Spleen (tissue), 11 donors: ENCODE data around the gene SHANK3. TPM values are rescaled to one million over a fixed set of nuclear protein-coding genes. Genes with fewer than 3 reads are reported as not detected.

Experiments
- DNase-seq: peaks from one replicate; pipeline ENCODE4 v3.0.0-alpha.2; 2020
- H3K27ac ChIP-seq, 8 donors: fragments of 200-600 bp; sonication (generic) in 7 of 8; 1 replicate in 4 of 8; 2 replicates in 4 of 8; pipeline versions ENCODE4 v1.5.0 to v1.8.0; 2016 to 2021; ENCODE audit warnings: inconsistent platforms in 4 of 8, mild to moderate bottlenecking in 4 of 8, moderate library complexity in 1 of 8
- H3K27me3 ChIP-seq, 7 donors: fragments of 200-600 bp; sonication (generic) in 6 of 7; replicated peaks in 1 of 7; 1 replicate in 4 of 7; 2 replicates in 3 of 7; pipeline versions ENCODE4 v1.5.0 to v1.8.0; 2016 to 2021; ENCODE audit warnings: inconsistent platforms in 3 of 7, mild to moderate bottlenecking in 1 of 7
- H3K36me3 ChIP-seq, 6 donors: fragments of 200-600 bp; sonication (generic) in 5 of 6; 1 replicate in 4 of 6; 2 replicates in 2 of 6; pipeline versions ENCODE4 v1.5.0 to v1.8.0; 2016 to 2021; ENCODE audit warnings: inconsistent platforms in 2 of 6
- H3K4me1 ChIP-seq, 6 donors: fragments of 200-600 bp; sonication (generic) in 5 of 6; 1 replicate in 3 of 6; 2 replicates in 3 of 6; pipeline versions ENCODE4 v1.5.0 to v1.8.0; 2016 to 2021; ENCODE audit warnings: inconsistent platforms in 3 of 6
- H3K4me3 ChIP-seq, 8 donors: fragments of 200-600 bp; sonication (generic) in 7 of 8; 1 replicate in 4 of 8; 2 replicates in 4 of 8; pipeline versions ENCODE4 v1.5.0 to v1.8.0; 2016 to 2021; ENCODE audit warnings: inconsistent platforms in 4 of 8, mild to moderate bottlenecking in 4 of 8, moderate library complexity in 2 of 8
- H3K9me3 ChIP-seq, 8 donors: fragments of 200-600 bp; sonication (generic) in 7 of 8; 1 replicate in 4 of 8; 2 replicates in 4 of 8; pipeline versions ENCODE4 v1.5.0 to v1.8.0; 2016 to 2021; ENCODE audit warnings: inconsistent platforms in 4 of 8
- POLR2A ChIP-seq, 3 donors: fragments of 450-650 bp; IDR thresholded peaks; one replicate each; pipeline ENCODE4 v1.5.1; 2017; ENCODE audit warnings: antibody characterized with exemption in 3 of 3, mild to moderate bottlenecking in 1 of 3
- POLR2AphosphoS5 ChIP-seq, 3 donors: sonication (generic); formaldehyde crosslinking; IDR thresholded peaks; one replicate each; pipeline ENCODE4 v1.5.1; 2017; ENCODE audit warnings: antibody characterized with exemption in 3 of 3
- WGBS, 5 donors: extraction: QIAGEN DNeasy Blood & Tissue Kit in 3 of 5; methylation state at CpG; one replicate each; pipeline versions ENCODE4 v1.1.5 to v1.1.7; 2013 to 2018; 5-methylcytosine and 5-hydroxymethylcytosine counted together
- intact Hi-C: fragments of 100-400 bp; cut with DNase I; formaldehyde crosslinking; loops from one replicate; pipeline ENCODE4 v1.15.0; 2023; ENCODE audit warnings: low total_unique reads
- polyA plus RNA-seq, 3 donors: library from polyadenylated mRNA; stranded (reverse); fragments of 200-250 nt; gene quantifications; one replicate each; pipeline ENCODE4 v1.2.1, GENCODE V29; 2013
- total RNA-seq, 7 donors: library from RNA; depleted of rRNA in 3 of 7; stranded (reverse); fragments of >200 nt in 3 of 7; fragmentation: NEBNext Ultra II Directional in 4 of 7; extraction: Animal tissue kit (Norgen Biotek cat#: 25700) in 4 of 7; gene quantifications; one replicate each; pipeline versions ENCODE4 v1.1.0 to v1.2.1, GENCODE V29; 2016 to 2021
- TF ChIP-seq, protein P1 (sequence below), 11 experiments: fragments of 200-600 bp in 7 of 11; fragments of 450-650 bp in 4 of 11; sonication (generic) in 4 of 11; IDR thresholded peaks in 8 of 11; conservative IDR thresholded peaks in 3 of 11; 1 replicate in 7 of 11; 2 replicates in 4 of 11; pipeline versions ENCODE4 v1.4.0 to v1.8.0; 2016 to 2021; ENCODE audit warnings: antibody characterized with exemption in 11 of 11, inconsistent platforms in 4 of 11, mild to moderate bottlenecking in 1 of 11
- donor health status: healthy with polysubstance abuse.
- donor health status: DM: no; HTN: no; CAD: no; lungs with moderate emphysema.
- donor health status: DM: no; HTN: no; CAD: no.
- donor health status: Bipolar disorder and iron deficiency.
- donor health status: healthy.
- donor health status: DM: no; HTN: no; CAD: no.
- donor health status: DM: yes; HTN: yes; CAD: no.

The SHANK3 gene
- total and polyA plus RNA-seq, 10 donors = 9.9 to 264 (median 86.3) TPM

DNA sequence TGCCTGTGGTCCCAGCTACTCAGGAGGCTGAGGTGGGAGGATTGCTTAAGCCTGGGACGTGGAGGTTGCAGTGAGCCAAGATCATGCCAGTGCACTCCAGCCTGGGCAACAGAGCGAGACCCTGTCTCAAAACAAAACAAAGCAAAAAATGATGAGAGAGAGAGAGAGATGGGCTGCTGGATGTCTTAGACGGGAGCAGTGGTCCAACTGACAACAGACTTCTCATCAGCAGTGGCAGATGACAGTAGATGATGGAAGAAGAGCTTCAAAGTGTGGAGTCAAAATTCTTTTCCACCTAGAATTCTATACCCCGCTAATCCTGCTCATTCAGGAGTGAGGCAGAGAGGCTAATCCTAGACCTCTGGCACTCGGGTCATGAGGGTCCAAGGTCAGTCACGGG, 36.4 kb downstream of the SHANK3 start:
- Histone ChIP-seq H3K36me3 (peaks cover 0 to 62% (median under 1%) of the 10 kb centered on the region in 6 donors), H3K27me3 (peaks cover 0 to 5% (median 0%) of the 10 kb centered on the region in 7 donors), H3K9me3 (no peaks in the 10 kb centered on the region), H3K4me3 (no peak overlapping the region), H3K27ac (peak overlapping the region in 1 of 8 donors; percentile 46), H3K4me1 (peaks cover 0 to 81% (median 41%) of the 10 kb centered on the region in 6 donors)
- intact Hi-C loops = no loop called here
- DNase-seq = no peak
- 73 to 91% (median 78%) methylated on average over 5 to 6 of the region's 6 CpGs for WGBS, 5 donors
- TF ChIP-seq POLR2AphosphoS5 (IDR thresholded peaks at IDR 0.05) (peak in 1 of 3 donors; percentile 25), POLR2A (IDR thresholded peaks at IDR 0.05) (no peak)
- TF ChIP-seq, protein P1, sequence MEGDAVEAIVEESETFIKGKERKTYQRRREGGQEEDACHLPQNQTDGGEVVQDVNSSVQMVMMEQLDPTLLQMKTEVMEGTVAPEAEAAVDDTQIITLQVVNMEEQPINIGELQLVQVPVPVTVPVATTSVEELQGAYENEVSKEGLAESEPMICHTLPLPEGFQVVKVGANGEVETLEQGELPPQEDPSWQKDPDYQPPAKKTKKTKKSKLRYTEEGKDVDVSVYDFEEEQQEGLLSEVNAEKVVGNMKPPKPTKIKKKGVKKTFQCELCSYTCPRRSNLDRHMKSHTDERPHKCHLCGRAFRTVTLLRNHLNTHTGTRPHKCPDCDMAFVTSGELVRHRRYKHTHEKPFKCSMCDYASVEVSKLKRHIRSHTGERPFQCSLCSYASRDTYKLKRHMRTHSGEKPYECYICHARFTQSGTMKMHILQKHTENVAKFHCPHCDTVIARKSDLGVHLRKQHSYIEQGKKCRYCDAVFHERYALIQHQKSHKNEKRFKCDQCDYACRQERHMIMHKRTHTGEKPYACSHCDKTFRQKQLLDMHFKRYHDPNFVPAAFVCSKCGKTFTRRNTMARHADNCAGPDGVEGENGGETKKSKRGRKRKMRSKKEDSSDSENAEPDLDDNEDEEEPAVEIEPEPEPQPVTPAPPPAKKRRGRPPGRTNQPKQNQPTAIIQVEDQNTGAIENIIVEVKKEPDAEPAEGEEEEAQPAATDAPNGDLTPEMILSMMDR (IDR thresholded peaks at IDR 0.05 in 8 of 11, conservative IDR thresholded peaks at IDR 0.05 in 3 of 11) = no peak

DNA sequence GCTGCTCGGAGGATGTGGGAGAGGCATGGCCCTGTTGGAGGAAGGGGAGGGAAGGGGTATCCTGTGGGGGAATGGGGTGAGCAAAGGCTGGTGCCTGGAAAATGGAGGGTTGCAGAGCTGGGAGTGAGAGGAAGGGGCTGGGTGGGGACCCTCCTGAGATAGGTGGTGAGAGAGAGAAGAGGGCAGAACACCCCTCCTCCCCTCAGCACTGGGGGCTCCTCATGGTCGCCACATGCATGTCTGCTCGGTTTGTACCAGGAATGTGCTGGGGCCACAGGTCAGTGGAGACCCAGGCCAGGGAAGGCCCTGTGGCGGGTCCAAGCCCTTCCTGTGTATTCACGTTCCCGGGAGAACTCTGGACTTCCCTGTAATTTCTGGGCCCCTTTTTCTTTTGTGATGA, 37.6 kb downstream of the SHANK3 start:
- Histone ChIP-seq H3K36me3 (peaks cover 0 to 61% (median 0%) of the 10 kb centered on the region in 6 donors), H3K27me3 (peaks cover 0 to 4% (median 0%) of the 10 kb centered on the region in 7 donors), H3K4me1 (peaks cover 0 to 81% (median 37%) of the 10 kb centered on the region in 6 donors), H3K27ac (peak overlapping the region in 5 of 8 donors; percentile 22 to 49 (median 46)), H3K4me3 (no peak overlapping the region), H3K9me3 (no peaks in the 10 kb centered on the region)
- TF ChIP-seq POLR2AphosphoS5 (IDR thresholded peaks at IDR 0.05) (peak in 1 of 3 donors; percentile 31), POLR2A (IDR thresholded peaks at IDR 0.05) (no peak)
- DNase-seq = peak; percentile 68
- intact Hi-C loops = no loop called here
- WGBS, 5 donors = 60 to 74% (median 66%) methylated on average over 6 of the region's 6 CpGs

DNA sequence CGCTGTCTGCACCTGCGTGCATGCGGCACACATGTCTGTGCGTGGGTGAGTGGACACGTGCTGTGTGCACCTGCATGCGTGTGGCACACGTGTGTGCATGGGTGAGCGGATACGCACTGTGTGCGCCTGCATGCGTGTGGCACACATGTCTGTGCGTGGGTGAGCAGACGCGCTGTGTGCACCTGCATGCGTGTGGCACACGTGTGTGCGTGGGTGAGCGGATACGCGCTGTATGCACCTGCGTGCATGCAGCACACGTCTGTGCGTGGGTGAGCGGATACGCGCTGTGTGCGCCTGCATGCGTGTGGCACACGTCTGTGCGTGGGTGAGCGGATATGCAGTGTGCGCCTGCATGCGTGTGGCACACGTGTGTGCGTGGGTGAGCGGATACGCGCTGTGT, 38.3 kb downstream of the SHANK3 start:
- Histone ChIP-seq H3K27me3 (no peaks in the 10 kb centered on the region), H3K4me1 (peaks cover 0 to 84% (median 36%) of the 10 kb centered on the region in 6 donors), H3K4me3 (no peak overlapping the region), H3K36me3 (peaks cover 0 to 60% (median 0%) of the 10 kb centered on the region in 6 donors), H3K9me3 (no peaks in the 10 kb centered on the region), H3K27ac (no peak overlapping the region)
- intact Hi-C loops = no loop called here
- 89 to 96% (median 94%) methylated on average over 37 to 38 of the region's 38 CpGs for WGBS, 5 donors
- peak; percentile 47 for DNase-seq
- peak in 2 of 3 donors; percentile 56 to 65 for TF ChIP-seq POLR2AphosphoS5 (IDR thresholded peaks at IDR 0.05)
- TF ChIP-seq, protein P1 (IDR thresholded peaks at IDR 0.05 in 8 of 11, conservative IDR thresholded peaks at IDR 0.05 in 3 of 11) = no peak

DNA sequence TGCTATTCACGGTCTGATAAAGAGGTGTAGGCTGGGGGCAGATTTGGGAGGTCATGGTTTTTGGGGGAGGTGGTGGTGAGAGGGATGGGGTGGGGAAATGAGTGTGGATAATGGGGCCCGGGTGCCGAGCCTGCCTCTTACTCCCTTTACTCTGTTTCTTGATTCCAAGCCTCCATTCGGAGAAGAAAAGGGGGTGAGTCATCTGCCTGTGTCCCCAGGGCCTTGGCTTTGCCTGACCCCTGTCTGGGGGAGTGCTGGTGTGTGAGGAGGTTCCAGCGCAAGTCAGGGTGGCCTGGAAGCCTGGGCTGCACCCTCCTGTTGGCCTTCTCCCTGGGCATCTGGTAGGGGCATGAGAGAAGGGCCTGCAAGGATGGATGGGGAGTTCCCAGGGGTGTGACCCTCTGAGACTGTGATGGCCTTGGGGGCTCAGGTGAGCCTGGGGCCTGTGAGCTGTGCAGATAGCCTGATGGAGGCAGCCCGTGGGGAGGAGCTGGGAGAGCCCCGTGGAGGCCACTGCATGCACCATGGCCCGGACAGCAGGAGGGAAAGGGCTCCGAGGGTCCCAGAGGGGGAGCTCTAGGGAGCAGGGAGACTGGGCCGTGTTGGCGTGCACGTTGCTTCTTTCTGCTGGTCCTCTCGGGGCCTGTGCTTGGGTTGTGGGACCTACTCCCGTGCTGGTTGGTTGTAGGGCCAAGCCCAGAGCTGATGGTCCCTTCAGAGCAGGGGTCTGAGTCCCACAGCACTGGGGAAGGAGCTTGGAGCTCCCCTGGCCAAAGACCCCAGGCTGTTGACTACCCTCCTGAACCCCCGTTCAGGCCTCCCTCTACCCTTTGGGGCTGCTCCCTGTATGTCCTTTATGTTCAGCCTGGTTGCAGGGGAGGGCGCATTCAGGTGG, 39.1 kb downstream of the SHANK3 start:
- peak overlapping the region in 4 of 8 donors; percentile 3 to 74 (median 19) for H3K27ac ChIP-seq

More for the DNA sequence above, 39.1 kb downstream of the SHANK3 start:
- 63 to 86% (median 76%) methylated on average over 13 to 16 of the region's 16 CpGs for WGBS, 5 donors
- peak; percentile 59 for DNase-seq
- Histone ChIP-seq H3K4me1 (peaks cover 0 to 81% (median 36%) of the 10 kb centered on the region in 6 donors), H3K36me3 (peaks cover 0 to 58% (median 0%) of the 10 kb centered on the region in 6 donors), H3K4me3 (no peak overlapping the region), H3K27me3 (no peaks in the 10 kb centered on the region), H3K9me3 (no peaks in the 10 kb centered on the region)
- TF ChIP-seq POLR2A (IDR thresholded peaks at IDR 0.05) (no peak), POLR2AphosphoS5 (IDR thresholded peaks at IDR 0.05) (peak in 1 of 3 donors; percentile 50)
- TF ChIP-seq, protein P1 (IDR thresholded peaks at IDR 0.05 in 8 of 11, conservative IDR thresholded peaks at IDR 0.05 in 3 of 11) = no peak
- intact Hi-C loops = no loop called here
